D721Med (cell line): ENCODE data around the gene SHC1.

Experiments
- DNase-seq: peaks from one replicate; pipeline ENCODE4 v3.0.0; 2011; ENCODE audit warnings: low spot score; ENCODE audit not compliant: insufficient read length
- FAIRE-seq: peaks from 2 replicates; lab custom pipeline; 2011; peaks lifted over from hg19 to GRCh38; lab: Jason Lieb, UNC
- CTCF ChIP-seq: IDR thresholded peaks from 2 replicates; pipeline ENCODE4 v1.5.1; 2012; ENCODE audit warnings: mild to moderate bottlenecking, control low read depth; ENCODE audit not compliant: insufficient read depth; ENCODE audit errors: missing control alignments

The SHC1 gene

GRCh38 chr1:154951901-154952657 lies 18.5 kb downstream of the SHC1 start:
- DNase-seq (no peak), FAIRE-seq (no peak)
- no peak for TF ChIP-seq CTCF

- no peak for TF ChIP-seq CTCF
- FAIRE-seq, result no peak
- no peak for DNase-seq
These were observed 22.5 kb downstream of the SHC1 start for GRCh38 chr1:154948079-154948478.

GRCh38 chr1:154945962-154946850 lies 24.3 kb downstream of the SHC1 start:
- FAIRE-seq (no peak), DNase-seq (no peak)
- TF ChIP-seq CTCF, result no peak

GRCh38 chr1:154945160-154945961 lies 25.2 kb downstream of the SHC1 start:
- DNase-seq (no peak), FAIRE-seq (no peak)
- TF ChIP-seq CTCF, result no peak

- no peak for FAIRE-seq
- TF ChIP-seq CTCF, result no peak
- no peak for DNase-seq
These were observed 26.0 kb downstream of the SHC1 start for GRCh38 chr1:154944401-154945159.

- TF ChIP-seq CTCF, result peak; percentile 99
- peak; percentile 90 for DNase-seq
- no peak for FAIRE-seq
These were observed 26.7 kb downstream of the SHC1 start for GRCh38 chr1:154943649-154944400.
